Fibroblast of lung (primary cell): ENCODE results near the gene ACSS1.

Source experiments
- EZH2 ChIP-seq: IDR thresholded peaks from 2 replicates; pipeline ENCODE4 v1.5.1; 2012; ENCODE audit warnings: low read length, control low read depth, mild to moderate bottlenecking; ENCODE audit errors: missing control alignments
- TF ChIP-seq, protein P1 (sequence below), 2 donors: IDR thresholded peaks in 1 of 2; conservative IDR thresholded peaks in 1 of 2; 1 replicate in 1 of 2; 2 replicates in 1 of 2; pipeline ENCODE4 v1.5.1; 2011 to 2012; ENCODE audit warnings: low read length in 2 of 2, control low read depth in 1 of 2, inconsistent platforms in 1 of 2, low read depth in 1 of 2, mild to moderate bottlenecking in 1 of 2

DNA sequence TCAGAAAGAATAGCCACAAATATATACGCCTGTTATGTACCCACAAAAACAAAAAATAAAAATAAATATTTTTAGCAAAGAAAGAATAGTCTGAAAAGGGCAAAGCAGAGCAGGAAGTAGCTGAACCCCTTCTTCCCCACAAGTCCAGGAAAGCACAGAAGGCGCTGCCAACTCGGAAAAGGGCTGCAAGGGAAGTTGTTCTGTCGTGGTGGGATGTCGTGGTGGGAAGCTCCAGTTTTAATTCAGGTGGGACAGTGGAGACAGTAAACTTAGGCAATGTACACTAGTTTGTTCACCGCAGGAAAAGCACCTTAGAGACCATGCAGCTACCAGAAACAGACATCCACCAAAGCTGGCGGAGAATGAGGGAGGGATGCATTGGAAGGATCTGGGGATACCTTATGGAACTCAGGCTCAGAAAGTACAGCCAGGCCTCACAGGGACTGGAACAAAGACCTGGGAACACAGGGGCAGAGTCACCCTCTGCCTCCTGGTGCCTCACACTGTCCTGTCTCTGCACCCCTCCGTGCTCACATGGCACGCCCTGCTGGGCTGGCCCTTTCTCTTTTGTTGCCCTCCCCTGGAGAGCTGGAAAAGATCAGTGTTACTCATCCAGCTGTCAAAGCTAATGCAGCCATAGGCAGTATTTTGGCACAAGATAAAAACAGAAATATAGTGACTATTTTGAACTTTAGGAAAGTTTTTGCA lies 62.0 kb downstream of the ACSS1 start:
- TF ChIP-seq, protein P1, sequence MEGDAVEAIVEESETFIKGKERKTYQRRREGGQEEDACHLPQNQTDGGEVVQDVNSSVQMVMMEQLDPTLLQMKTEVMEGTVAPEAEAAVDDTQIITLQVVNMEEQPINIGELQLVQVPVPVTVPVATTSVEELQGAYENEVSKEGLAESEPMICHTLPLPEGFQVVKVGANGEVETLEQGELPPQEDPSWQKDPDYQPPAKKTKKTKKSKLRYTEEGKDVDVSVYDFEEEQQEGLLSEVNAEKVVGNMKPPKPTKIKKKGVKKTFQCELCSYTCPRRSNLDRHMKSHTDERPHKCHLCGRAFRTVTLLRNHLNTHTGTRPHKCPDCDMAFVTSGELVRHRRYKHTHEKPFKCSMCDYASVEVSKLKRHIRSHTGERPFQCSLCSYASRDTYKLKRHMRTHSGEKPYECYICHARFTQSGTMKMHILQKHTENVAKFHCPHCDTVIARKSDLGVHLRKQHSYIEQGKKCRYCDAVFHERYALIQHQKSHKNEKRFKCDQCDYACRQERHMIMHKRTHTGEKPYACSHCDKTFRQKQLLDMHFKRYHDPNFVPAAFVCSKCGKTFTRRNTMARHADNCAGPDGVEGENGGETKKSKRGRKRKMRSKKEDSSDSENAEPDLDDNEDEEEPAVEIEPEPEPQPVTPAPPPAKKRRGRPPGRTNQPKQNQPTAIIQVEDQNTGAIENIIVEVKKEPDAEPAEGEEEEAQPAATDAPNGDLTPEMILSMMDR (conservative IDR thresholded peaks at IDR 0.05 in 1 of 2, IDR thresholded peaks at IDR 0.05 in 1 of 2; ENCODE audit: low read depth in 1 of 2, low read length in 2 of 2): no peak
- TF ChIP-seq EZH2: no peak
